H1 (cell line): ENCODE measurements around the gene PEX3. TPM values are rescaled to one million over a fixed set of nuclear protein-coding genes. Genes with fewer than 3 reads are reported as not detected.

ENCODE experiments used
- CTCF ChIA-PET: fragments of 300-600 bp; sonication (Branson Sonifier 250); formaldehyde crosslinking; loops from one replicate; lab custom pipeline; 2021; ENCODE audit not compliant: partially characterized antibody; lab: Charles Lee
- POLR2A ChIA-PET: fragments of 300-600 bp; sonication (Branson Sonifier 250); formaldehyde crosslinking; loops from one replicate; lab custom pipeline; 2021; ENCODE audit warnings: inconsistent platforms; ENCODE audit not compliant: partially characterized antibody; lab: Charles Lee
- DNase-seq, 2 experiments: peaks; one replicate each; pipeline versions ENCODE4 v3.0.0 to v3.0.0-alpha.2; 2010 to 2022; ENCODE audit warnings: low spot score in 2 of 2, low read depth in 1 of 2, mixed read lengths in 1 of 2
- FAIRE-seq: peaks from 2 replicates; lab custom pipeline; 2011; peaks lifted over from hg19 to GRCh38; lab: Jason Lieb, UNC
- H2AFZ ChIP-seq: 2 replicates; pipeline ENCODE4 v1.8.1; 2012; ENCODE audit warnings: low read length, inconsistent platforms
- H2AK5ac ChIP-seq: 2 replicates; pipeline ENCODE4 v1.6.1; 2013; ENCODE audit warnings: low read depth, low read length
- H2BK120ac ChIP-seq: replicated peaks from 2 replicates; pipeline ENCODE3; 2013; ENCODE audit warnings: low read depth, low read length, inconsistent platforms
- H2BK12ac ChIP-seq: 2 replicates; pipeline ENCODE4 v1.6.1; 2013; ENCODE audit warnings: low read depth, low read length
- H2BK15ac ChIP-seq: 2 replicates; pipeline ENCODE4 v1.6.1; 2013; ENCODE audit warnings: low read length
- H2BK20ac ChIP-seq: 2 replicates; pipeline ENCODE4 v1.6.1; 2013; ENCODE audit warnings: low read length
- H2BK5ac ChIP-seq: 2 replicates; pipeline ENCODE4 v1.6.1; 2013; ENCODE audit warnings: low read depth, low read length
- H3K14ac ChIP-seq: 2 replicates; pipeline ENCODE4 v1.6.1; 2013; ENCODE audit warnings: inconsistent platforms; ENCODE audit not compliant: insufficient read length
- H3K18ac ChIP-seq: 2 replicates; pipeline ENCODE4 v1.6.1; 2013; ENCODE audit warnings: low read length; ENCODE audit errors: extremely low read depth
- H3K23ac ChIP-seq: 2 replicates; pipeline ENCODE4 v1.6.1; 2013; ENCODE audit warnings: inconsistent platforms; ENCODE audit not compliant: insufficient read length
- H3K23me2 ChIP-seq: 2 replicates; pipeline ENCODE4 v1.6.1; 2013; ENCODE audit warnings: low read depth, low read length
- H3K27ac ChIP-seq: 2 replicates; pipeline ENCODE4 v1.6.1; 2011; ENCODE audit warnings: low read depth, low read length, inconsistent platforms
- H3K27me3 ChIP-seq, 4 experiments: replicated peaks in 1 of 4; 1 replicate in 1 of 4; 2 replicates in 3 of 4; pipeline versions ENCODE4 v1.6.1 to v1.8.1; 2011 to 2013; ENCODE audit warnings: low read length in 3 of 4, mild to moderate bottlenecking in 3 of 4, inconsistent platforms in 2 of 4, mixed read lengths in 2 of 4, moderate library complexity in 1 of 4; ENCODE audit not compliant: control insufficient read depth in 3 of 4, insufficient read depth in 3 of 4; ENCODE audit errors: extremely low read depth in 1 of 4
- H3K36me3 ChIP-seq, 4 experiments: 2 replicates each; pipeline versions ENCODE4 v1.6.1 to v1.8.1; 2011 to 2013; ENCODE audit warnings: mild to moderate bottlenecking in 4 of 4, low read length in 3 of 4, moderate library complexity in 2 of 4, control low read depth in 1 of 4, inconsistent platforms in 1 of 4; ENCODE audit not compliant: insufficient read depth in 4 of 4, control insufficient read depth in 2 of 4
- H3K4ac ChIP-seq: replicated peaks from 2 replicates; pipeline ENCODE3; 2013; ENCODE audit warnings: low read length, low read depth, mixed read lengths, inconsistent platforms; ENCODE audit not compliant: insufficient read length
- H3K4me1 ChIP-seq, 4 experiments: replicated peaks in 1 of 4; 1 replicate in 1 of 4; 2 replicates in 3 of 4; pipeline versions ENCODE4 v1.6.1 to v1.8.1; 2011 to 2013; ENCODE audit warnings: low read length in 3 of 4, inconsistent platforms in 2 of 4, mixed read lengths in 1 of 4; ENCODE audit not compliant: insufficient read depth in 4 of 4, control insufficient read depth in 3 of 4
- H3K4me2 ChIP-seq, 2 experiments: 2 replicates each; pipeline versions ENCODE4 v1.6.1 to v1.8.1; 2011 to 2013; ENCODE audit warnings: low read depth in 2 of 2, low read length in 2 of 2, control low read depth in 1 of 2, inconsistent platforms in 1 of 2, mild to moderate bottlenecking in 1 of 2; ENCODE audit not compliant: insufficient read depth in 1 of 2
- H3K4me3 ChIP-seq, 4 experiments: fragments of 200-600, 300-600 bp in 1 of 4; sonication (generic), shearing (Covaris generic), sonication (Bioruptor Twin) in 1 of 4; 2 replicates each; pipeline versions ENCODE4 v1.5.1 to v1.8.1; 2011 to 2016; ENCODE audit warnings: low read length in 4 of 4, low read depth in 3 of 4, control low read depth in 2 of 4, inconsistent platforms in 2 of 4, mild to moderate bottlenecking in 2 of 4, mixed read lengths in 1 of 4, moderate library complexity in 1 of 4; ENCODE audit not compliant: insufficient read depth in 2 of 4; ENCODE audit errors: extremely low read depth in 1 of 4
- H3K56ac ChIP-seq: replicated peaks from 2 replicates; pipeline ENCODE3; 2013; ENCODE audit warnings: low read depth, mild to moderate bottlenecking, mixed read lengths, low read length, inconsistent platforms; ENCODE audit not compliant: insufficient read length
- H3K79me1 ChIP-seq: 2 replicates; pipeline ENCODE4 v1.6.1; 2013; ENCODE audit warnings: low read depth, low read length, control low read depth
- H3K79me2 ChIP-seq, 2 experiments: 2 replicates each; pipeline versions ENCODE4 v1.6.1 to v1.8.1; 2012 to 2013; ENCODE audit warnings: low read length in 2 of 2, mild to moderate bottlenecking in 2 of 2, inconsistent platforms in 1 of 2; ENCODE audit not compliant: insufficient read depth in 2 of 2, control insufficient read depth in 1 of 2
- H3K9ac ChIP-seq, 4 experiments: replicated peaks in 1 of 4; 1 replicate in 1 of 4; 2 replicates in 3 of 4; pipeline versions ENCODE4 v1.6.1 to v1.8.1; 2011 to 2013; ENCODE audit warnings: low read depth in 3 of 4, low read length in 3 of 4, control low read depth in 2 of 4, mild to moderate bottlenecking in 2 of 4, moderate library complexity in 2 of 4, inconsistent platforms in 1 of 4; ENCODE audit errors: extremely low read depth in 1 of 4
- H3K9me3 ChIP-seq, 2 experiments: 2 replicates each; pipeline versions ENCODE4 v1.6.1 to v1.8.1; 2012 to 2013; ENCODE audit warnings: mild to moderate bottlenecking in 2 of 2, moderate library complexity in 2 of 2, control low read depth in 1 of 2, inconsistent platforms in 1 of 2, low read depth in 1 of 2, low read length in 1 of 2, mixed read lengths in 1 of 2; ENCODE audit not compliant: insufficient read depth in 2 of 2
- H4K20me1 ChIP-seq, 2 experiments: replicated peaks in 1 of 2; 2 replicates each; pipeline versions ENCODE3 to v1.8.1; 2011 to 2013; ENCODE audit warnings: inconsistent platforms in 2 of 2, low read length in 2 of 2, mild to moderate bottlenecking in 1 of 2; ENCODE audit not compliant: insufficient read depth in 2 of 2, control insufficient read depth in 1 of 2
- H4K5ac ChIP-seq: 2 replicates; pipeline ENCODE4 v1.6.1; 2013; ENCODE audit warnings: low read length, low read depth, mixed read lengths, inconsistent platforms; ENCODE audit not compliant: insufficient read length
- H4K8ac ChIP-seq: 2 replicates; pipeline ENCODE4 v1.8.0; 2013; ENCODE audit warnings: mild to moderate bottlenecking, moderate library complexity, low read length, inconsistent platforms; ENCODE audit not compliant: insufficient read depth; ENCODE audit errors: extremely low read depth
- H4K91ac ChIP-seq: replicated peaks from 2 replicates; pipeline ENCODE3; 2013; ENCODE audit warnings: low read length, mixed read lengths, inconsistent platforms; ENCODE audit not compliant: insufficient read length
- CHD1 ChIP-seq: IDR thresholded peaks from 2 replicates; pipeline ENCODE4 v1.6.1; 2012; ENCODE audit warnings: low read depth, low read length, improper control_type of control experiment
- CHD2 ChIP-seq: IDR thresholded peaks from 2 replicates; pipeline ENCODE4 v1.6.1; 2012; ENCODE audit warnings: low read length, improper control_type of control experiment
- CTBP2 ChIP-seq: IDR thresholded peaks from 2 replicates; pipeline ENCODE4 v1.7.0; 2011; ENCODE audit warnings: borderline replicate concordance, mild to moderate bottlenecking, moderate library complexity, mixed read lengths, low read length; ENCODE audit not compliant: insufficient read depth, insufficient read length
- EZH2 ChIP-seq: fragments of 200-600 bp; sonication (generic); IDR thresholded peaks from 2 replicates; pipeline ENCODE4 v1.7.1; 2012; ENCODE audit warnings: low read depth, mild to moderate bottlenecking, moderate library complexity, low read length, inconsistent platforms; ENCODE audit not compliant: severe bottlenecking
- KDM5A ChIP-seq: fragments of 200-600 bp; IDR thresholded peaks from 2 replicates; pipeline ENCODE4 v1.7.1; 2012; ENCODE audit warnings: mild to moderate bottlenecking, low read length, inconsistent platforms, mixed read lengths
- SP2 ChIP-seq: IDR thresholded peaks from 2 replicates; pipeline ENCODE4 v1.6.1; 2012; ENCODE audit warnings: mild to moderate bottlenecking, low read length, inconsistent platforms
- YY1 ChIP-seq: IDR thresholded peaks from 2 replicates; pipeline ENCODE4 v1.6.1; 2011; ENCODE audit warnings: low read depth, mild to moderate bottlenecking, low read length
- WGBS, 2 experiments: shearing (Covaris generic) in 1 of 2; methylation state at CpG; one replicate each; pipeline versions ENCODE4 v1.1.6 to v1.1.7; 2013 to 2015; ENCODE audit warnings: low lambda C conversion rate in 2 of 2, mixed read lengths in 2 of 2, inconsistent platforms in 1 of 2, low coverage in 1 of 2, missing lambda C conversion rate in 1 of 2; ENCODE audit not compliant: insufficient replicate concordance in 2 of 2, insufficient coverage in 1 of 2, insufficient read length in 1 of 2; ENCODE audit errors: extremely low coverage in 1 of 2, missing lambda C conversion rate in 1 of 2; 5-methylcytosine and 5-hydroxymethylcytosine counted together
- polyA plus RNA-seq, 7 experiments: library from polyadenylated mRNA; depleted of rRNA in 3 of 7; stranded (reverse) in 5 of 7; unstranded in 2 of 7; fragments of >200 nt in 5 of 7; fragments of 200-250 nt in 2 of 7; gene quantifications; 1 replicate in 5 of 7; 2 replicates in 1 of 7; 4 replicates in 1 of 7; pipeline versions ENCODE4 v1.2.1 to v1.2.3, GENCODE V29; 2011 to 2013; ENCODE audit warnings: missing spikeins in 2 of 7, mixed read lengths in 2 of 7
- total RNA-seq: library from RNA; stranded (reverse); fragmentation: NEBNext Ultra II Directional; extraction: Animal tissue kit (Norgen Biotek cat#: 25700); gene quantifications from 2 replicates; pipeline ENCODE4 v1.2.1, GENCODE V29; 2021
- TF ChIP-seq, protein P1 (sequence below): IDR thresholded peaks from 2 replicates; pipeline ENCODE4 v1.6.1; 2012; ENCODE audit warnings: inconsistent platforms

PEX3 gene
- total and polyA plus RNA-seq, 2 of the 8 experiments (the other 6 are each of a cell fraction or from before 2014, with no cell fraction given), result 8.0 to 16.8 TPM

DNA sequence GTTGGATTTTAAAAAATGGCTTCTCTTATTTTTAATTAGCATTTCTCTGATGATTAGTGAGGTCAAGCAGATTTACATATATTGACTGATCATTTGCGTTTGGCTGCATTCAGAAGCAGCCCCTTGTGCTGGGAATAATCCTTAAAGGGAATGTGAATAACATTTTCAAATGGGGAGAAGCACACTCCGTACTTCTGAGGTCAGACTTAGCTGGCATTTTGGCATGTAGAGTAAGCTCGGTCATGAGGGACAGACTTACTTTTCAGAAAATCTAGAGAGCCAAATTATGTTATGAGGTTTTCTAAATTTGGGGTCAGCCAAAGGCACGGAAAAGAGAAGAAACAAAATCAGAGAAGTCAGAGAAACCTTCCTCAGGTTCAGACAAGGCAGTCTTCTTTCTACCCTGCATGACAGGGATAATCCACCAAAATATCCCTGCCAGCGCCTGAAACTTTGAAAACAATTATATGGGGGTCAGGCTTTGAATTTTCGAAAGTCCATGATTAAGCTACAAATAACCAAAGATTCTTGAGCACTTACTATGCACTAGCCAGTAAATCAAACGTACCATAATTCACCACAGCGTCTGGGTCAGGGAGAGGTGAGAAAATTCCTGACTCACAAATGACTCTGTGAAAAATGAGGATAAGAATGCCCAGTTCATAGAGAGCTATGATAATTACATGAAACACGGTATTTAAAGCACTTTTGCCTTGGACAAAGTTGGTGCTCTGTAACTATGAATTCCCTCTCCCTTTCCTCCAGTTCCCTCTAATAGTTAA is 45.0 kb upstream of the PEX3 start:
- H4K5ac ChIP-seq, result no peak overlapping the region
- no peak overlapping the region for H2AFZ ChIP-seq
- no peaks in the 10 kb centered on the region for H3K27me3 ChIP-seq
- 82% methylated on average over 9 of the region's 9 CpGs; no CpG with 5 or more reads in 1 of the 2 experiments for WGBS, 2 experiments
- DNase-seq, result no peak
- ChIA-PET POLR2A (no interaction called here), CTCF (interaction anchor here (0.5 to 5.0 kb wide), 3 partner anchors 10 to 470 kb away, joined by 3 to 26 read pairs (median 4); no protein-coding TSS in a partner anchor)
- H4K20me1 ChIP-seq, result no peaks in the 10 kb centered on the region
- no peak overlapping the region for H3K4me2 ChIP-seq
- no peaks in the 10 kb centered on the region for H3K79me2 ChIP-seq
- no peak overlapping the region for H2BK20ac ChIP-seq
- no peak overlapping the region for H3K9ac ChIP-seq
- H2BK5ac ChIP-seq, result no peak overlapping the region
- no peak overlapping the region for H4K91ac ChIP-seq
- H3K23ac ChIP-seq, result no peak overlapping the region
- no peak overlapping the region for H3K56ac ChIP-seq
- H3K36me3 ChIP-seq, result no peaks in the 10 kb centered on the region
- no peak overlapping the region for H3K18ac ChIP-seq
- H3K27ac ChIP-seq, result no peak overlapping the region
- no peak overlapping the region for H3K4ac ChIP-seq
- H4K8ac ChIP-seq, result no peak overlapping the region
- no peak overlapping the region for H2BK120ac ChIP-seq
- no peaks in the 10 kb centered on the region; a peak in 1 of 4 replicates for H3K9me3 ChIP-seq
- no peak overlapping the region for H2AK5ac ChIP-seq
- H2BK15ac ChIP-seq, result no peak overlapping the region
- peaks cover 0 to 9% (median 3%) of the 10 kb centered on the region in 4 experiments; a peak in 4 of 7 replicates for H3K4me1 ChIP-seq
- no peaks in the 10 kb centered on the region for H3K23me2 ChIP-seq
- no peak for FAIRE-seq
- H2BK12ac ChIP-seq, result no peak overlapping the region
- no peak overlapping the region for H3K4me3 ChIP-seq
- no peaks in the 10 kb centered on the region for H3K79me1 ChIP-seq
- H3K14ac ChIP-seq, result no peak overlapping the region
- TF ChIP-seq EZH2 (no peak), CHD1 (no peak), SP2 (no peak), CHD2 (no peak), YY1 (no peak), KDM5A (no peak), CTBP2 (no peak)
- TF ChIP-seq, protein P1, sequence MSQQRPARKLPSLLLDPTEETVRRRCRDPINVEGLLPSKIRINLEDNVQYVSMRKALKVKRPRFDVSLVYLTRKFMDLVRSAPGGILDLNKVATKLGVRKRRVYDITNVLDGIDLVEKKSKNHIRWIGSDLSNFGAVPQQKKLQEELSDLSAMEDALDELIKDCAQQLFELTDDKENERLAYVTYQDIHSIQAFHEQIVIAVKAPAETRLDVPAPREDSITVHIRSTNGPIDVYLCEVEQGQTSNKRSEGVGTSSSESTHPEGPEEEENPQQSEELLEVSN, result no peak
